Psoas muscle (tissue), 8 donors: ENCODE measurements around the gene OCA2. TPM values are rescaled to one million over a fixed set of nuclear protein-coding genes. Genes with fewer than 3 reads are reported as not detected.

Experiments
- ATAC-seq, 4 donors: fragments of 200-7000 bp; cut with Tn5 transposase; one replicate each; pipeline ENCODE4 v1.9.1; 2020; ENCODE audit warnings: moderate library complexity in 3 of 4, mild to moderate bottlenecking in 2 of 4
- DNase-seq, 2 donors: peaks; one replicate each; pipeline ENCODE4 v3.0.0-alpha.2; 2020
- H3K27ac ChIP-seq: fragments of 200-600 bp; one replicate; pipeline ENCODE4 v1.8.0; 2022
- H3K27me3 ChIP-seq, 3 donors: fragments of 200-600 bp in 1 of 3; one replicate each; pipeline versions ENCODE4 v1.6.1 to v1.8.0; 2013 to 2022; ENCODE audit warnings: low read length in 2 of 3, mild to moderate bottlenecking in 2 of 3, moderate library complexity in 1 of 3; ENCODE audit not compliant: insufficient read depth in 3 of 3
- H3K36me3 ChIP-seq, 2 donors: fragments of 200-600 bp in 1 of 2; one replicate each; pipeline versions ENCODE4 v1.6.1 to v1.8.0; 2013 to 2022; ENCODE audit warnings: low read depth in 1 of 2, mild to moderate bottlenecking in 1 of 2, moderate library complexity in 1 of 2; ENCODE audit not compliant: insufficient read depth in 1 of 2
- H3K4me1 ChIP-seq: fragments of 200-600 bp; one replicate; pipeline ENCODE4 v1.8.0; 2022
- H3K4me3 ChIP-seq: fragments of 200-600 bp; one replicate; pipeline ENCODE4 v1.8.0; 2022; ENCODE audit warnings: mild to moderate bottlenecking
- H3K9me3 ChIP-seq: fragments of 200-600 bp; one replicate; pipeline ENCODE4 v1.8.0; 2022
- CTCF ChIP-seq: fragments of 200-600 bp; IDR thresholded peaks from one replicate; pipeline ENCODE4 v1.8.0; 2022; ENCODE audit warnings: antibody characterized with exemption
- WGBS, 3 donors: extraction: QIAGEN DNeasy Blood & Tissue Kit; methylation state at CpG; one replicate each; pipeline versions ENCODE4 v1.1.6 to v1.1.7; 2013; 5-methylcytosine and 5-hydroxymethylcytosine counted together
- intact Hi-C, 2 donors: fragments of 100-400 bp; cut with DNase I; formaldehyde crosslinking; loops; one replicate each; pipeline versions ENCODE4 v1.11.0 to v1.14.2; 2022
- polyA plus RNA-seq, 3 donors: library from polyadenylated mRNA; stranded (reverse); fragments of 200-250 nt; gene quantifications; one replicate each; pipeline ENCODE4 v1.2.3, GENCODE V29; 2013
- total RNA-seq, 4 donors: library from RNA; stranded (reverse); fragmentation: NEBNext Ultra II Directional in 2 of 4; extraction: Animal tissue kit (Norgen Biotek cat#: 25700) in 2 of 4; gene quantifications; one replicate each; pipeline versions ENCODE4 v1.2.1 to v1.2.4, GENCODE V29; 2021 to 2023
- donor health status: healthy with polysubstance abuse.
- donor health status: DM: no; HTN: no; CAD: no; lungs with moderate emphysema.
- donor health status: Bipolar disorder and iron deficiency.
- donor health status: healthy.
- donor health status: DM: yes; HTN: yes; CAD: no.
- donor health status: DM: no; HTN: no; CAD: no.
- donor health status: DM: no; HTN: no; CAD: no.
- donor health status: DM: yes; HTN: yes; CAD: no.

OCA2 gene
- total and polyA plus RNA-seq, 7 donors = 0.03 to 0.52 (median 0.17) TPM; not detected in 2

- no peak overlapping the region for H3K27ac ChIP-seq
- no peak for TF ChIP-seq CTCF
- ATAC-seq (no peak), DNase-seq (no peak)
- intact Hi-C loops = no loop called here
- H3K27me3 ChIP-seq = no peaks in the 10 kb centered on the region
- no peak overlapping the region for H3K4me3 ChIP-seq
- 82 to 90% (median 82%) methylated on average over 10 of the region's 10 CpGs for WGBS, 3 donors
- no peaks in the 10 kb centered on the region for H3K36me3 ChIP-seq
- H3K4me1 ChIP-seq = no peaks in the 10 kb centered on the region
- H3K9me3 ChIP-seq = no peaks in the 10 kb centered on the region
Measured at GRCh38 chr15:27846722-27847395, 252.3 kb downstream of the OCA2 start.

- no peaks in the 10 kb centered on the region for H3K4me1 ChIP-seq
- H3K36me3 ChIP-seq = no peaks in the 10 kb centered on the region
- no peaks in the 10 kb centered on the region for H3K27me3 ChIP-seq
- H3K27ac ChIP-seq = no peak overlapping the region
- 71 to 72% (median 71%) methylated on average over 21 of the region's 21 CpGs for WGBS, 3 donors
- intact Hi-C loops = no loop called here
- ATAC-seq (no peak), DNase-seq (no peak)
- TF ChIP-seq CTCF = no peak
- no peak overlapping the region for H3K4me3 ChIP-seq
- H3K9me3 ChIP-seq = no peaks in the 10 kb centered on the region
Measured at GRCh38 chr15:27845535-27846369, 253.4 kb downstream of the OCA2 start.

- H3K4me3 ChIP-seq = no peak overlapping the region
- ATAC-seq (no peak), DNase-seq (no peak)
- H3K27me3 ChIP-seq = no peaks in the 10 kb centered on the region
- no peak for TF ChIP-seq CTCF
- intact Hi-C loops = no loop called here
- H3K4me1 ChIP-seq = no peaks in the 10 kb centered on the region
- no peak overlapping the region for H3K27ac ChIP-seq
- H3K36me3 ChIP-seq = no peaks in the 10 kb centered on the region
- 71 to 86% (median 75%) methylated on average over 13 of the region's 13 CpGs for WGBS, 3 donors
- H3K9me3 ChIP-seq = no peaks in the 10 kb centered on the region
Measured at GRCh38 chr15:27844018-27844666, 255.0 kb downstream of the OCA2 start.

GRCh38 chr15:27843146-27843545 lies 256.0 kb downstream of the OCA2 start:
- no peak for ATAC-seq
- Histone ChIP-seq H3K9me3 (no peaks in the 10 kb centered on the region), H3K27ac (no peak overlapping the region), H3K4me3 (no peak overlapping the region), H3K36me3 (no peaks in the 10 kb centered on the region), H3K27me3 (no peaks in the 10 kb centered on the region), H3K4me1 (no peaks in the 10 kb centered on the region)
- intact Hi-C loops = no loop called here
- WGBS, 3 donors = 66 to 90% (median 88%) methylated on average over 3 of the region's 3 CpGs
- TF ChIP-seq CTCF = no peak
- DNase-seq = no peak
